GM12875 (cell line): ENCODE results near the gene TMEM115.

ENCODE experiments used
- H3K4me3 ChIP-seq: one replicate; pipeline ENCODE4 v1.5.1; 2011; ENCODE audit warnings: low read depth, low read length, control low read depth
- TF ChIP-seq, protein P1 (sequence below): IDR thresholded peaks from 2 replicates; pipeline ENCODE4 v1.5.1; 2011; ENCODE audit warnings: low read depth, mild to moderate bottlenecking, control low read depth, inconsistent platforms, low read length, moderate library complexity, borderline replicate concordance; ENCODE audit not compliant: insufficient read depth

TMEM115 gene

GRCh38 chr3:50325113-50325480, 34.2 kb downstream of the TMEM115 start:
- TF ChIP-seq, protein P1, sequence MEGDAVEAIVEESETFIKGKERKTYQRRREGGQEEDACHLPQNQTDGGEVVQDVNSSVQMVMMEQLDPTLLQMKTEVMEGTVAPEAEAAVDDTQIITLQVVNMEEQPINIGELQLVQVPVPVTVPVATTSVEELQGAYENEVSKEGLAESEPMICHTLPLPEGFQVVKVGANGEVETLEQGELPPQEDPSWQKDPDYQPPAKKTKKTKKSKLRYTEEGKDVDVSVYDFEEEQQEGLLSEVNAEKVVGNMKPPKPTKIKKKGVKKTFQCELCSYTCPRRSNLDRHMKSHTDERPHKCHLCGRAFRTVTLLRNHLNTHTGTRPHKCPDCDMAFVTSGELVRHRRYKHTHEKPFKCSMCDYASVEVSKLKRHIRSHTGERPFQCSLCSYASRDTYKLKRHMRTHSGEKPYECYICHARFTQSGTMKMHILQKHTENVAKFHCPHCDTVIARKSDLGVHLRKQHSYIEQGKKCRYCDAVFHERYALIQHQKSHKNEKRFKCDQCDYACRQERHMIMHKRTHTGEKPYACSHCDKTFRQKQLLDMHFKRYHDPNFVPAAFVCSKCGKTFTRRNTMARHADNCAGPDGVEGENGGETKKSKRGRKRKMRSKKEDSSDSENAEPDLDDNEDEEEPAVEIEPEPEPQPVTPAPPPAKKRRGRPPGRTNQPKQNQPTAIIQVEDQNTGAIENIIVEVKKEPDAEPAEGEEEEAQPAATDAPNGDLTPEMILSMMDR: no peak

GRCh38 chr3:50324351-50325112, 34.8 kb downstream of the TMEM115 start:
- H3K4me3 ChIP-seq: no peak overlapping the region
- TF ChIP-seq, protein P1: peak; percentile 85

More at GRCh38 chr3:50325113-50325480, 34.2 kb downstream of the TMEM115 start:
- H3K4me3 ChIP-seq: no peak overlapping the region

GRCh38 chr3:50323614-50324199, 35.6 kb downstream of the TMEM115 start:
- no peak overlapping the region for H3K4me3 ChIP-seq
- TF ChIP-seq, protein P1: no peak

DNA sequence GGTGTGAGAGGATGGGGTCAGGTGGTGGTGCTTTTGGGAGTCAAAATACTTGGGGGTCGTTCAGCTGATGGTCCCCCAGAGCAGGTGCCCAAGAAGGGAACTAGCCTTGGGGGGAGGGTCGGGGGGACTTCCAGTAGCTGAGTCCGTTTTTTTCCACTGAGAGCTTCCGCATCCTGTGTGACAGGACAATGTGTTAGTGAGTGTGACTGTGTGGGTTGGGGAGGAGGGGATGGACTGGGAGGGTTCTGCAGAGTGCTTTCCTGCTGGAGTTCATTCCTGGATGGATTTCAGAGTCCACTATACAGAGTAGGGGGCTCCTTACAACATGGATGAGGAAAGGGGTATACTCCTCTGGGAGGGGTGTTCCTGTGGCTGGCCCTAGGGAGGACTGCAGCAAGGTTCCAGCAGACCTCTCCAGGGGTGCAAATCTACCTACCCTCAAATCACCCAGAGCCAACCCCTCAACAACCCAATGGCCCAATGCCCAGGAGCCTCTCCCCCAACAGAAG, 36.2 kb downstream of the TMEM115 start:
- H3K4me3 ChIP-seq: no peak overlapping the region

DNA sequence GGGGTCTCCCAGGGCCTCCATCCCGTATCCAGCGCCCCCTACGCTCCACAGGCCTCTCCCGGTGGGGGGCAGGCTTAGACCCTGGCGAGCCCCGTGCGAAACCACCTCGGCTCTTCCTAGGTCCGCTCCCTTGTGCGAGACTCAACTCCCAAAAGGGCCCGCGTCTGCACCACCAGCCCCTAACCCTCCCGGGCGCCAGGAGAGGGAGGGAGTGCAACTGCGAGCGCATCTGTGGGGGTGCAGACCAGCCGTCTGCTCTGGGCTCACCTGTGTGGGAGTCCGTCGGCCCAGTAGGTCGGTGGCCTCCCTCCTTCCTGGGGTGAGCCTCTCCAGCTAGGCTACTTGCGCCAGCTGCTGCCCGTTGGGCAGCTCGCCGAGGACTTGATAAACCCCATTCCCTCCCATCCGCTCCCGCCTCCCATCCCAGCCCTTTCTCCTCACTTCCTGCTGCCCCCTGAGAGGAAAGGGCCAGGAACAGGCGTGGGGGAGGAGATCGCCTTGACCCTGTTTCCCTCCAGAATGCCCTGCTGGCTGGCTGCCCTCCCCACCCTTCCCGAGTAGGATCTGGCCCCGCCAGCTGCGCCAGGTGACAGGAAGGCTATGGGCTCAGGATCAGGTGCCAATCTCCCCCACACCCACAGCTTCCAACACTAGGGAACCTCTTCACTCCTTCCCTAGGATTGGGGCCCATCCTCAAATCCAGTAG, 36.8 kb downstream of the TMEM115 start, which contains the start of gene HYAL2:
HYAL2 (minus strand) TSS at position 360 of the 706 bp plus-strand sequence. CDS start 2,256 bp downstream, outside the sequence.
- peak within 1 kb of the TSS; percentile 87 for H3K4me3 ChIP-seq
- TF ChIP-seq, protein P1: no peak

More for the DNA sequence above, 36.2 kb downstream of the TMEM115 start:
- TF ChIP-seq, protein P1: no peak

GRCh38 chr3:50322115-50322385, 37.3 kb downstream of the TMEM115 start:
- peak overlapping the region; percentile 87 for H3K4me3 ChIP-seq
- TF ChIP-seq, protein P1: no peak
